ENCODE results near the gene FRMD6.
"Not testable (repeated sequence)": the region's sequence is repeated elsewhere in the genome, so short reads cannot be mapped to it uniquely, and the experiment has no call there.

The FRMD6 gene

GRCh38 chr14:51726166-51726899, 74.6 kb downstream of the FRMD6 start:
- no peak for DNase-seq

DNA sequence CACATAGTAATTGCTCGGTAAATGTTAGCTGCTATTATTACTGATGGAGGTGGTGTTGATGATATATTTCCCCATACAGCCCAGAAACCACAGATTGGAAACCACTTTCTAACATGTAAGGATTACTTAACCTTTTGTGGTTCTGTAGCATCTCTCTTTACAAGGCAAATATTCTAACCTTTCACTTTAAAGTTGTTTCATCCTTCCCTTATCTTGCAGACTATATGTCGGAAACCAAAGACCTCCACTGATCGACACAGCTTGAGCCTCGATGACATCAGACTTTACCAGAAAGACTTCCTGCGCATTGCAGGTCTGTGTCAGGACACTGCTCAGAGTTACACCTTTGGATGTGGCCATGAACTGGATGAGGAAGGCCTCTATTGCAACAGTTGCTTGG, 75.8 kb downstream of the FRMD6 start:
- DNase-seq: no peak

DNA sequence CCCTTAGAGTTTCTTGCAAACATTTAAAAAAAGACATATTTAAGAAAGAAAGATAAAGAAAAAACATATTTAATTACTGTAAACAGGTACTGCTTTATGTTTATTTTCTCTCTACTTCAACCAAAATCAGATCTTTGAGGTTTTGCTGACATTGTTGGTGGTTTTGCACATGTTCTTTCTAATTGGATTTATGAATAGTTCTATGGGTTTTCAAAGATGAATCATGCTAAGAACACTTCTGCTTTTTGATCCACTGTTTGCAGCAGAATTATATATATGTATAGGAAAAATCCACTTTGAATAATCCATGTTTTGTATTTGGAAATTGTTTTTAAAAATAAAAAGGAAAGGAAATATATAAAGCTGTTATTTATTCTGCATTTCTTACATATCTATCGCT, 78.4 kb downstream of the FRMD6 start:
- DNase-seq: no peak

- no peak for DNase-seq
Measured at GRCh38 chr14:51730684-51731083, 79.0 kb downstream of the FRMD6 start.

DNA sequence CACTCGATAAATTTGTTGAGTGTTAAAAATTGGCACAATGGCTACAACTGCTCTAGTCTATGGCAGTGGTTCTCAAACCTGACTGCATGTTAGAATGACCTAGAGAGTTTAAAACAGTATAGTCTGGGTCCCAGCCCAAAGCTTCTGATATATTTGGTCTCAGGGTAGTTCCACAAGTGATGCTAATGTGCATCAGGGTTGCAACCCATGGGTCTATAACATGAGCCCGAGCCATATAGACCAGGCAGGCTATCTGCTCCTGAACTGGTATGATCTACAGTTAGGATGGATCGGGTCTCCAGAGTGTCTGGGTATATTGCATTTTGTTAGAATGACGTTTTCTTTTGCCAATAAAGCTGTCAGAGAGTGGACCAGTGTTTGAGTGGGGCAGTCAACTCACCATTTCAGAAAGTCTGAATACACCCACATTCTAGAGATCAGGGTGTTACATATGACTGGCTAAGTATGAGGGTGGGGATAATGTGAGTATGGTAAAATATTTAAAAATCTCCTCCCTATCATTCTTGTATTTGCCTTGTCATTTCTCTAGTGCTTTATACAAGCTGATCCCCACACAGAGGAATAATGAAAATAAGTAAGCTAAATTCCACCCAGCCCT, 80.9 kb downstream of the FRMD6 start:
- DNase-seq: no peak

- no peak for DNase-seq
Measured at GRCh38 chr14:51733147-51733546, 81.4 kb downstream of the FRMD6 start.

DNA sequence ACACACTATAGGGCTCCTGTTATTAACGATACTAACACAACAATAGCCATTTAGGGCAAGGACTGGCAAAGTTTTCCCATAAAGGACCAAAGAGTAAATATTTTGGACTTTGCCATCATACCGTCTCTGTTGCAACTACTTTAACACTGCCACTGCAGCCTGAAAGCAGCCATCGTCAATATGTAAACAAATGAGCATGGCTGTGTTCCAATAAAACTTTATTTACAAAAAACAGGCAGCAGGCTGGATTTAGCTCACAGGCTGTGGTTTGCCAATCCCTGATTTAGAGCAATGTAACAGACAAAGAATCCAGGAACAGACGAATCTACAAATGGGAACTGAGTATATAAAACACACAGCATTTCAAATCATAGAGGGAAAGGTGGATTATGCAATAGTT, 84.1 kb downstream of the FRMD6 start:
- no peak for DNase-seq

DNA sequence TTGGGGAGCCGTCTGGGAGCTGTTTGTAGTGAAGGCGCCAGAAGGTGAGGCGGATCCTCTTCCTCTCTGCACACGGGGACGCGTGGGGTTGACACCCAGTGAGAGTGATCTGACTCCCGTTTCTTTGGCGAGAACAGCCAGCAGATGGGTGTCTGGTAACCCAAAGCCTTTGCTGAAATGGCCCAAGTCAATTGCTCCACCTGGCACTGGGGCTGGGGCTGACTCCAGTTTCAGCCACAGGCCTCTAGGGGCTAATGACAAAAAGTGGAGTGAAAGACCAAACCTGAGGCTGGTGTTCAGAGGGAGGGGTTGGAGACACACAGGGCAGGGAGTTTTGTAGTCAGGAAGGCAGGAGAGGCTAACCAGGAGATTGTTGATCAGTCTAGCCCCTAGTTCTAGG, 87.0 kb downstream of the FRMD6 start:
- no peak for DNase-seq

GRCh38 chr14:51743588-51744000, 91.9 kb downstream of the FRMD6 start:
- DNase-seq: peak in 1 of 5 experiments; percentile 50

- DNase-seq: peak in 1 of 5 experiments; percentile 52
Measured at GRCh38 chr14:51744372-51745130, 92.8 kb downstream of the FRMD6 start.

GRCh38 chr14:51746823-51747222, 95.1 kb downstream of the FRMD6 start:
- peak in 1 of 5 experiments; percentile 35 for DNase-seq

- DNase-seq: no peak
Measured at GRCh38 chr14:51750542-51750941, 98.8 kb downstream of the FRMD6 start.

- not testable (repeated sequence) for DNase-seq
Measured at GRCh38 chr14:51751611-51752345, 100.1 kb downstream of the FRMD6 start.

- DNase-seq: not testable (repeated sequence)
Measured at GRCh38 chr14:51757756-51758155, 106.0 kb downstream of the FRMD6 start.

- DNase-seq: no peak
Measured at GRCh38 chr14:51759950-51760349, 108.2 kb downstream of the FRMD6 start.

DNA sequence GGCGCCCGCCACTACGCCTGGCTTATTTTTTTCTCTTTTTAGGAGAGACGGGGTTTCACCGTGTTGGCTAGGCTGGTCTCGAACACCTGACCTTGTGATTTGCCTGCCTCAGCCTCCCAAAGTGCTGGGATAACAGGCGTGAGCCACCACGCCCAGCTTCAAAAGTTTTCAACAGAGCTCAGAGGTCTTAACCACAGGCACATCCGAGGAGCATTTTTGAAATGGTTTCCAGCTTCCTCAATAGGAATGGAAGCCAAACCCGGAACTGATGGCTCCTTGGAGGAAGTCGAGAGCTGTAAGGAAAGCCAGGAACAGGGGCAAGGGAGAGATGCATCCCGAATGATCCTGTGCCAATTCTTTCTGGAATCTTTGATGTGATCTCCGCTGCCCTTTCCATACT, 114.0 kb downstream of the FRMD6 start:
- DNase-seq: not testable (repeated sequence)

GRCh38 chr14:51766586-51766985, 114.9 kb downstream of the FRMD6 start:
- not testable (repeated sequence) for DNase-seq

GRCh38 chr14:51769261-51769660, 117.6 kb downstream of the FRMD6 start:
- not testable (repeated sequence) for DNase-seq

DNA sequence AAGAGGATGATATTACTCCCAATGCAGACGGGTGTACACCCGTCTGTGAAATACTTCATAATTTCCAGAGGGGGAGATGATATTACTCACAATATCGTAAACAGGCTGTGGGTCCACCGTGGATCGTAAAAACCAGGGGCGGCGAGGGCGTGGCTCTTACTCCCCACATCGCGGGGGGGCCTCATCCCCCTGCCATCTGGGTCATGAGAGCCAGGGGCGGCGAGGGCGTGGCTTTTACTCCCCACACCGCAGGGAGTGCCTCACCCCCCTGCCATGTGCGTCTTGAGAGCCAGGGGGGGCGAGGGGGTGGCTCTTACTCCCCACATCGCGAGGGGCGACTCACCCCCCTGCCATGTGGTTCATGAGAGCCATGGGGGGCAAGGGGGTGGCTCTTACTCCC, 122.5 kb downstream of the FRMD6 start:
- DNase-seq: peak in 1 of 5 experiments; percentile 7

DNA sequence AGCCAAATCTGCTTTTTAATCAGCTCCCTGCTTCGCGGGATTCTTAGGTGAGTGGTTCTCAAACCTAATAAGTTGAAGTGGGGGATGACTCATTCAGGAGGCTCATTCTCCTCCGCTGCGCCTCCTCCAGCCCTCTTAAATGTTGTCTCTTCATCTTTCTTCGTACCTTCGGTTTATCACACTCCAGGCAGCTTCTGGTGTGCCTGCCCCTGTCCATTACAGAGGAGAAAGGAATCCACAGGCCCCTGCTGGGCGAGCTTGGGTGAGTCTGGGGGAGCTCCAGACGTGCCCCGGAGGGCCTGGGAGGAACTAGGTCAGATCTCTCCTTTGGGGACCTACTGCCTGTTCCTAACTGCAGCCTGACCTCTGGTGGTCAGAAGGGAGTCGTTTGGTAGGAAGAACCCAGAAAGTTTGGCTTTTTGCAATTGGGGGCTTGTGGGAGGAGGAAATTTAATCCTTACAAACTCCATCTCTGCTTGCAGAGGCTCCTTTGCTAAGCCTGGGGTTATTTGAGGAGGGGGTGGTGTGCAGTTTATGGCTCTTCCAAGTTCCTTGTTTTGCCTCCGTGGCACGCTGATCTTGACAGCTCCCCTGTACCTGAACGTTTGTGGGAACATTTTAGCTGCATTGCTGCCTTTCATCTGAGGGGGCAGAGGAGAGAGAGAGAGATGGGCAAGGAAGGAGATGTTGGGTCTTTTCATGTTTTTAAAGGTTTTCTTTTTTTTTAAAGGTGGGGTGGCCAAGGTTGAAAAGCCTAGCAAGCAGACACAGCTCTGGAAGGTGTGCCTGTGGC, 124.6 kb downstream of the FRMD6 start:
- peak in 2 of 5 experiments; percentile 7 to 41 for DNase-seq

DNA sequence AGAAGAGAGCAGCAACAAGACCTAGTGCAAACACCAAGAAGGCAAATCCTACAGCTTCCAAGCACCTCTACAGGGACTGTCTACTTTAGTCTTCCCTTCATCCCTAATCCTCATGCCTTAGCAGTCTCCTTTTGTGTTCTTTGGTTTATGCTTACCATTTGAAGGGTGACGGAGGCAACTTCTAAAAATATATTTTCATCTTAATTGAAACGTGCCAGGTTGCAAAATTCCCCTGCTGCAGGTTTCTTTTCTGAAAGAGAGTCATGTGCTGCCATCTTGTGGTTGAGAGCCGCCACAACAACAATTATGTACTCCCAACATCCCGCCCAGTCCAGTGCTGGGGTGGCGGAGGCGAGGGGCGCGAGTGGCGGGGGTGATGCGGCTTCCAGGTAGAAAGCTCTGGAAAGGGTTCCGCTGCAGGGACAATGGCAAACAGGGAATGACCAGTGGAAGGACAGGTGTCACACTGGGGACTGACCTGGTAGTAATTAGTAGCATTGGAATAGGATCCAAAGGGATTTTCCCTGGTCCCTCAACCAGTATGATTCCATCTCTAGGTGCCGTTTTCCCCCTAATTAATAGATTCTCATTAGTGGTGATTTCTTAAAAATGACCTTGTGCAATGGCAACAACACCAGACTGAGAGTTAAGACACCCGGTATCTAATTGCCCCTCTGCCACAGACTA, 128.4 kb downstream of the FRMD6 start:
- peak; percentile 33 to 66 (median 57) for DNase-seq
